B cell (primary cell): ENCODE data around the gene PSME2. TPM values are rescaled to one million over a fixed set of nuclear protein-coding genes. Genes with fewer than 3 reads are reported as not detected.

Experiments
- ATAC-seq: fragments of 200-7000 bp; cut with Tn5 transposase; one replicate; pipeline ENCODE4 v1.10.0; 2021; ENCODE audit warnings: low read depth, mild to moderate bottlenecking, moderate number of reproducible peaks, moderate library complexity
- CTCF ChIA-PET: fragments of 350-600 bp; sonication (Branson Sonifier 250); formaldehyde crosslinking; loops from one replicate; lab custom pipeline; 2021; ENCODE audit warnings: antibody characterized with exemption, inconsistent platforms; lab: Charles Lee
- POLR2A ChIA-PET: fragments of 350-600 bp; sonication (Branson Sonifier 250); formaldehyde crosslinking; loops from one replicate; lab custom pipeline; 2021; ENCODE audit warnings: antibody characterized with exemption; lab: Charles Lee
- DNase-seq: peaks from one replicate; pipeline ENCODE4 v3.0.0; 2013
- H2AFZ ChIP-seq: 2 replicates; pipeline ENCODE4 v1.6.1; 2012; ENCODE audit warnings: mild to moderate bottlenecking, low read depth, low read length; ENCODE audit not compliant: insufficient read depth, poor library complexity, severe bottlenecking
- H3K27ac ChIP-seq, 2 donors: 1 replicate in 1 of 2; 2 replicates in 1 of 2; pipeline ENCODE4 v1.5.1; 2012 to 2013; ENCODE audit warnings: low read length in 2 of 2, mild to moderate bottlenecking in 2 of 2, moderate library complexity in 1 of 2
- H3K27me3 ChIP-seq, 4 experiments: fragments of 200-600 bp in 1 of 4; sonication (generic) in 1 of 4; replicated peaks in 1 of 4; 1 replicate in 2 of 4; 2 replicates in 2 of 4; pipeline versions ENCODE4 v1.6.1 to v1.7.0; 2013 to 2016; ENCODE audit warnings: low read length in 3 of 4, mild to moderate bottlenecking in 2 of 4, mixed read lengths in 1 of 4, moderate library complexity in 1 of 4; ENCODE audit not compliant: insufficient read depth in 4 of 4, control insufficient read depth in 3 of 4; ENCODE audit errors: control extremely low read depth in 1 of 4
- H3K36me3 ChIP-seq, 2 experiments: replicated peaks in 1 of 2; 1 replicate in 1 of 2; 2 replicates in 1 of 2; pipeline versions ENCODE4 v1.6.1 to v1.7.1; 2013; ENCODE audit warnings: low read length in 1 of 2; ENCODE audit not compliant: insufficient read depth in 2 of 2, control insufficient read depth in 1 of 2; ENCODE audit errors: control extremely low read depth in 1 of 2, extremely low read depth in 1 of 2
- H3K4me1 ChIP-seq, 2 donors: fragments of 200-600 bp in 1 of 2; sonication (generic) in 1 of 2; 1 replicate in 1 of 2; 2 replicates in 1 of 2; pipeline versions ENCODE4 v1.5.1 to v1.6.1; 2013 to 2017; ENCODE audit warnings: low read length in 2 of 2; ENCODE audit not compliant: control insufficient read depth in 2 of 2, insufficient read depth in 2 of 2
- H3K4me2 ChIP-seq: replicated peaks from 2 replicates; pipeline ENCODE3; 2012; ENCODE audit warnings: mild to moderate bottlenecking, low read depth, low read length; ENCODE audit not compliant: poor library complexity, severe bottlenecking
- H3K4me3 ChIP-seq, 5 experiments: fragments of 200-600 bp in 1 of 5; sonication (generic) in 1 of 5; 1 replicate in 3 of 5; 2 replicates in 2 of 5; pipeline versions ENCODE4 v1.5.1 to v1.7.0; 2011 to 2016; ENCODE audit warnings: low read length in 4 of 5, mild to moderate bottlenecking in 4 of 5, low read depth in 2 of 5, control low read depth in 1 of 5, moderate library complexity in 1 of 5; ENCODE audit not compliant: insufficient read depth in 1 of 5; ENCODE audit errors: control extremely low read depth in 1 of 5, extremely low read depth in 1 of 5
- H3K79me2 ChIP-seq: fragments of 200-600 bp; sonication (generic); one replicate; pipeline ENCODE4 v1.6.0; 2016; ENCODE audit warnings: low read length; ENCODE audit not compliant: control insufficient read depth, insufficient read depth
- H3K9ac ChIP-seq: fragments of 200-600 bp; sonication (generic); 2 replicates; pipeline ENCODE4 v1.6.1; 2017; ENCODE audit warnings: mild to moderate bottlenecking, low read length, moderate library complexity
- H3K9me3 ChIP-seq, 3 donors: one replicate each; pipeline versions ENCODE4 v1.6.1 to v1.7.1; 2013; ENCODE audit warnings: low read length in 2 of 3; ENCODE audit not compliant: control insufficient read depth in 2 of 3, insufficient read depth in 1 of 3; ENCODE audit errors: control extremely low read depth in 1 of 3
- H4K20me1 ChIP-seq: 2 replicates; pipeline ENCODE4 v1.6.0; 2012; ENCODE audit warnings: mild to moderate bottlenecking, low read length; ENCODE audit not compliant: insufficient read depth, control insufficient read depth, poor library complexity, severe bottlenecking
- H3K27ac Mint-ChIP-seq: one replicate; pipeline ENCODE4 v1.8.0; 2021; ENCODE audit warnings: mixed read lengths
- H3K27me3 Mint-ChIP-seq: one replicate; pipeline ENCODE4 v1.8.0; 2021; ENCODE audit warnings: mixed read lengths
- H3K4me1 Mint-ChIP-seq: one replicate; pipeline ENCODE4 v1.8.0; 2021; ENCODE audit warnings: mixed read lengths
- H3K4me3 Mint-ChIP-seq: one replicate; pipeline ENCODE4 v1.8.0; 2021; ENCODE audit warnings: mixed read lengths
- H3K9me3 Mint-ChIP-seq: one replicate; pipeline ENCODE4 v1.8.0; 2022; ENCODE audit warnings: mixed read lengths; ENCODE audit not compliant: insufficient read depth
- CTCF ChIP-seq: fragments of 200-600 bp; IDR thresholded peaks from one replicate; pipeline ENCODE4 v1.8.0; 2022; ENCODE audit warnings: antibody characterized with exemption, mild to moderate bottlenecking
- EZH2 ChIP-seq: IDR thresholded peaks from 2 replicates; pipeline ENCODE4 v1.6.1; 2012; ENCODE audit warnings: borderline replicate concordance, low read depth, mild to moderate bottlenecking, moderate library complexity, low read length; ENCODE audit not compliant: insufficient read depth, poor library complexity, severe bottlenecking
- WGBS: methylation state at CpG from one replicate; pipeline ENCODE4 v1.1.5; 2013; ENCODE audit warnings: missing lambda C conversion rate; ENCODE audit not compliant: insufficient coverage; 5-methylcytosine and 5-hydroxymethylcytosine counted together
- intact Hi-C: fragments of 100-400 bp; cut with micrococcal nuclease; formaldehyde crosslinking; loops from one replicate; pipeline ENCODE4 v1.10.0; 2022
- polyA plus RNA-seq: library from polyadenylated mRNA; depleted of rRNA; stranded (reverse); fragments of >200 nt; gene quantifications from 2 replicates; pipeline ENCODE4 v1.2.3, GENCODE V29; 2012
- total RNA-seq, 2 donors: library from RNA; stranded (reverse); fragments of 120-200 nt in 1 of 2; gene quantifications; 1 replicate in 1 of 2; 2 replicates in 1 of 2; pipeline versions ENCODE4 v1.2.3 to v1.2.4, GENCODE V29; 2013 to 2022

Gene PSME2
- total and polyA plus RNA-seq, 2 donors (not counting 1 experiment from before 2014, with no cell fraction given) = 126 to 141 TPM

GRCh38 chr14:24141097-24141880 lies 5.1 kb downstream of the PSME2 start, which contains the start of gene EMC9:
EMC9 (minus strand) TSS chr14:24141591; CDS start chr14:24141304, 287 bp downstream.
- H2AFZ ChIP-seq = peak within 1 kb of the TSS; percentile 82
- Mint-ChIP-seq H3K4me3 (peak within 1 kb of the TSS; percentile 96), H3K4me1 (peaks cover 64% of the 10 kb centered on the region), H3K9me3 (no peaks in the 10 kb centered on the region), H3K27me3 (no peaks in the 10 kb centered on the region), H3K27ac (peak within 1 kb of the TSS; percentile 95)
- ChIA-PET CTCF (interaction anchor here (0.7 to 2.2 kb wide), 10 partner anchors 11 to 192 kb away, joined by 3 to 16 read pairs (median 4); partner anchors contain the start of genes DCAF11, IRF9 and NRL), POLR2A (interaction anchor here (0.8 to 1.7 kb wide), 7 partner anchors 20 to 130 kb away, joined by 3 to 30 read pairs (median 5); partner anchors contain the start of genes CHMP4A, DCAF11, IRF9 and NRL)
- H3K4me3 ChIP-seq = peak within 1 kb of the TSS; percentile 67 to 93 (median 82)
- H3K9ac ChIP-seq = peak within 1 kb of the TSS; percentile 72
- H3K36me3 ChIP-seq = peaks cover 0 to 54% of the 10 kb centered on the region in 2 experiments
- 1% methylated on average over 65 of the region's 65 CpGs for WGBS
- TF ChIP-seq EZH2 (no peak), CTCF (peak; percentile 37)
- H3K4me2 ChIP-seq = peak within 1 kb of the TSS; percentile 87
- DNase-seq = peak; percentile 99
- no peaks in the 10 kb centered on the region for H3K9me3 ChIP-seq
- peaks cover 24% of the 10 kb centered on the region for H4K20me1 ChIP-seq
- H3K79me2 ChIP-seq = peaks cover 76% of the 10 kb centered on the region
- H3K27ac ChIP-seq = peak within 1 kb of the TSS; percentile 63 to 80
- no peaks in the 10 kb centered on the region for H3K27me3 ChIP-seq
- intact Hi-C loops = loop anchor here (1.0 to 10.0 kb wide), 8 partner anchors 20 to 1046 kb away; partner anchors contain the start of genes ACIN1, C14orf119, CHMP4A and DCAF11
- peaks cover 33 to 50% of the 10 kb centered on the region in 2 donors for H3K4me1 ChIP-seq
- ATAC-seq = peak; percentile 89
